ENCODE data around the gene RHEX.
A peak's percentile ranks its signal among the peaks of the same experiment; 100 is the strongest.
"Not testable (repeated sequence)": the region's sequence is repeated elsewhere in the genome, so short reads cannot be mapped to it uniquely, and the experiment has no call there.

RHEX gene

DNA sequence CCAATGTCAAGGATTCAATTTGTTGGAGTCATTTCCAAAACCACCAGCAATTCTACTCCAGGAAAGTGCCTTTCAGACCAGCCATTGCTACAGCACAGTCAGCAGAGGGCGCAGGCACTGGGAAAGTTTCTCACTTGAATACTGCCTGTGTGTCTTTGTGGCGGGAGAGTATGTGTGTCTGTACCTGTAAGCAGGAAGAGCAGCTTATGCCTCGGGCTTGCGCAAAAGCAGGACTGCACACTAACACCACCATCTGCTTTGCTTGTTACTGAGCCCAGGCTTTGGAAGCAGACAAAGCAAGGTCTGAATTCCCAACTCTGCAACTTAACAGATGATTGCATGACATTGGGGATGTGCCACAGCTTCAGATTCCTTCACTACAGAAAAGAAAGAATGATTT is 22.3 kb upstream of the RHEX start:
- DNase-seq: peak; percentile 63

DNA sequence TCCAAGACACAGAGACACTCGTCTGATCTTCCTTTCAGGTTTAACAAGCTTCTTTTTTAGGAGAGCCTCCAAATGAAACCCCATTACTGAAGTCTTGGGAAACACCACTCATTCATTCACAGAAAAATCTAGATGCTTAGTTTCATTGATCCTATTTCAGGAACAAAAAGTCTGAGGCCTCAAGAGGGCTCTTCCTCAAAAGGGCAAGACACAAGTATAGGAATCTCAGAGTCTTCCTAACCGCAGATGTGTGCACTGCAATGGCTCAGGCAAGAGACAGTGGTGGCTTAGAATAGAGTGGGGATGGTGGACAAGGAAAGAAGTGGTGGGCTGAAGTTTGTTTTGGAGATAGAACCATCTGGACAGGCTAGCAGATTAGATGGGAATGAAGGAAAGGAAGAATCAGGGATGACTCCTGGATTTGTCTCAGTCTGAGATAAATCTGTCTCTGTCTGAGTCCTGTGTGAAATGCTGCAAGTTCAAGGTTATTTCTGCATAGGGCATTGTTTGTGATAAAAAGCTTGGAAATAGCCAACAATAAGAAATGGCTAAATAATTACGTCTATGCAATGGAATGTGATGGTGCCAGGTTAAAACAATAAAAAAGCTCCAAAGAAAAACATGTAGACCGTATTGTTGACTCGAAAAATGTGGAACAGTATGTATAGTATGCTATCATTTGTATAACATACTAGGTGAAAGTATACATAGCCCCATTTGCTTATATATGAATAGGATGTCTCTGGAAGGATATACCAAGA is 20.4 kb upstream of the RHEX start:
- DNase-seq: no peak

DNA sequence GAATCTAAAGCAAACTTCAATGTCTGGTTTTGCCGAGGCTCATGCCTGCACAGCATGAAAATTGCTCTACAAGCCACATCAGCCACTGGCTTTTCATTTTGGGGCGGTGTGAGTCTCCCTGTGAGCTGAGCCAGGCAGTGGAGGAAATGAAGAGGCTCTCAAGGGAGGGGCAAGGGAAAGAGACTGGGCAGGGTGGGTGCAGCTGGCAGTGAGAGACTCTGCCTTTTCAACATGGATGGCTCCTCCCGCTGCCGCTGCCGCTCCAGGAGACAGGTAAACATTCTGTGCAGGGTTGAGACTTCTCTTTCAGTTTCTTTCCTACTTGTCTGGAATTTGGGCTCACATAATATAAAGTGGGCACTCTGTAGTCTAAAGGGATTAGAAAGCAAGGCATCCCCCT is 17.9 kb upstream of the RHEX start:
- DNase-seq: no peak

DNA sequence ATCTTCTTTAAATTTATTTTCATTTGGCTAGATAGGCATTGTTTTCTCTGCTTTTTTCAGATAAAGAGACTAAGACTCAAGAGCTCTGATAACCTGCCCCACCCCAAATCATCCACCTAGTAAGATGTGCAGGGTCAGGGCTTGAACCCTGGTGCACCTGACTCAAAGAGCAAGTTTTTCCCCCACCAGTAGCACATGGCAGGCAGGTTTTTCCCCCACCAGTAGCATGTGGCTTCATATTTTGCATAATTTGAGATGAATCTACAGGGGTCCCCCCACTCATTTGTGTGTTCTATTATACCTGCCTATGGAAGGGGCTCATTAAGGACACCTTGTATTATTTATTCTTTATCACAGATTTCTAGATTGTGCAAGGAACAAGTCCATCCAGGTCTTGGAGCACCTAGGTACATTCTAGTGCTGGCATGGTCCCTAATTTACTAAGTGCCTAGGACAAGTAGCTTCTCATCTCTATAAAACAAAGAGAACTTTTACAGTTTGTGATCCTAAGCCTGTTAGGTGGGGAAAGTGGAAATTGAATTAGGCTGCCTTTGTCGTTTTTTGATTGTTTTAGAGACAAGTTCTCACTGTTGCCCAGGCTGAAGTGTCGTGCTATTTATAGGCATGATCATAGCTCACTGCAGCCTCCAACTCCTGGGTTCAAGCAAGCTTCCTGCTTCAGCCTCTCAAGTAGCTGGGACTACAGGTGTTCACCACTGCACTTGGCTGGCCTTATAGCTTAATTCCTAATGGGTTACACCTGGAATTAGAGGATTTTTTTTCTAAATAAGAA is 16.1 kb upstream of the RHEX start:
- DNase-seq: no peak

DNA sequence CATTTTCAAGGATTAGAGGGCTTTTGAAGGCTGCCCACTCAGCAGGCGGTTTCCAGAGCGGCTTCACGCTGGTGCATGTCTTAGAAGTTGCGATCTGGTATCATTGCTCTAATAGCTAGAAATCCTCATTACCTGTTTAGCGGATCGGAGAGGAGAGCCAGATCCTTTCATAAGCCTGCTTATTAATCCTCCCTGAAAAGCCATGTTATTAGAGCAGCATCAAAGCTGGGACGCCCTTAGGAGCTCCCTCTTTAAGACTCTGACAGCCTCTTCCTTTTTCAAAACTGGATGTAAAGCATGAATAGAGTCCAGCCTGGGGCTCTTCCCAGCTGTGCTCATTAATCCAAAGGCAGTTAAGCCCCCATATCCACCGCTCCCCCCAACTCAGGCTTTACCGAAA is 15.4 kb upstream of the RHEX start:
- DNase-seq: no peak

DNA sequence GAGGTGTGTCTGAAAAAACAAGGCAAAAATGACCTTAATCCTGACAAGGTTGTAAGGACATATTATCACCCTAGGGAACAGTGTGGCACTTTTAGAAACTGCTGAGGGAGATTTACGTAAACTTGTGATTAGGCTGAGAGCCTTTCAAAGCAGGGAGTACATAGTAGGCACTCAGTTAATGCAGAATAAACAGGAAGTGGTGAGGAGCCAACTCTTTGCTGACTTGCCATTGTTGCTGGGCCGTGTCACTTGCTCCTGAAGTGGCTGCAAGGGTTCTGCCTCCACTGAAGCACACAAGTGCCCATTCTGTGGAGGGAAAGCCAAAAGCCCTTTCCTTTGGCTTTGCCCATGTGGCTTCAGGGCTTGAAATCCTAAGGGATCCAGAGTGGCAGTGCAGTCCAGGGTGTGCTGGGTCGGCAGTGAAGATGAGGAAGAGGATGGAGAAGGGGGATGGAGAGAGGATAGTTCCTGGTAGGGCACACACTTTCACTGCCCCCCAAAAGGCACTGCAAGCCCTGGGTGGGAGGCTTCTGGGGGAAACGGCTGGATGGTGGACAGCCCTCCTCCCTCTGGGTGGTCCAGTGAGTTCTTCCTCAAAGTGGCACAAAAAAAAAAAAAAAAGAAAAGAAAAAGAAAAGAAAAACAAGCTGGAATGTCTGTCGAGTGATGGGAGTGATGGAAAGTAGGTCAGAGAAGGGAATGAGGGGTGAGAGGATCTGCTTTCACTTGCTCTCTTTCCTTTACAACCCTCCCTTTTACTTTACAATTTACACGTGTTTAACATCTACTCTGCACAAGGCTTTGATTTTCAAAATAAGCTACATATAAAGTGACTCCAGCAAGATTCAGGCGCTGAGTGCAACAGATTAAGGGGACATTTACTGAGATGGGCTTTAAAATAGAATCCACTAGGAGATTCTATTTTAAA is 13.7 kb upstream of the RHEX start:
- DNase-seq: no peak

DNA sequence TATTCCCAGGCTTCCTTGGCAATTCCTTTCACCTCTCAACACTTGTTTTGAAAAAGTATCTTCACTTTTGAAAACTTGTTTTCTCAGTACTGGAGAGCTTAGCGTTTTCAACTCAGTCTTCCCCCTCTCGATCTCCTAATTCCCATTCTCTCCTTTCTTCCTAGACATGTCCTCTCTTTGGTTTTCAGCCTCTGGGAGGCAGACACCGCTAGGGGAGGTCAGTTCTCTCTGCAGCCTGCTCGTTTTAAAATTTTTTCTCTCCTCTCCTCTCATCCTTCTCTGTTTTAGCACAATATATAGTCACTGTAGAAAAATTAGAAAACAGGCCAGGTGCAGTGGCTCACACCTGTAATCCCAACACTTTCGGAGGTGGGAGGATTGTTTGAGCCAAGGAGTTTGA is 12.6 kb upstream of the RHEX start:
- no peak for DNase-seq

DNA sequence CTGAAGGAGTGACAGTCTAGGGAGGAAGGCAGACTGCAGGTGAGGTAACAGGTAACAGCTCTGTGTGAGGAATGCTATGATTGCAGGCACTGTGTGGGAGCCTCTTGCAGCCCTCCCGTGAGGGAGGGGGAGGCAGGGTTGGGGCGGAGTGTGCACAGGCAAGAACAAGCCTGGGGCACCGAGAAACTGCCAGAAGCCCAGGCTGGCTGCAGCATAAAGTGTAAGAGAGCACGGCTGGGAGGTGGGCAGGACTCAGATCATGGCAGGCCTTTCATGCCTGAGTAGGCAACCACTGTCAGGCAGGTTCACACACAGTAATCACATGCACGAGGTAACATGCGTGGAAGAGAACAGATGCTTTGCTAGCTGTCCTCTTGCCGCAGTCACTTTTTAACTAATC is 11.3 kb upstream of the RHEX start:
- no peak for DNase-seq

DNA sequence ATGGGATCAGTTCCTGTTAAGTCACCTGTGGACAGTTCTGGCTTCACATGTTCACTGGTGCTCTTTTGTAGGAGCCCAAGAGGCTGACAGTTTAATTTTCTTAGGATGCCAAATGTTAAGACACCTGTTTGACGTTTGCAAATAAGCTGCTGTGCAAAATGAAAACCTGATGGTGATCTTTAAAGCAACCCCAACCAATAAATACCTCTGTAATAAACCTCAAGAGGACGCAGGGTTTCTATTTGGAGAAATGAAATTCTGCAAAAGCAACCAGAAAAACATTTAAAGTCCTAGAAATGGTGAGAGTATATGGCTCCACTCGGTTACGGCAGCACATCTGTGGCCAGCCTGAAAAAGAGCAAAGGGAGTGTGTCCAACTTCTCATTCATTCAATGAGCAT is 5.7 kb upstream of the RHEX start:
- DNase-seq: no peak

DNA sequence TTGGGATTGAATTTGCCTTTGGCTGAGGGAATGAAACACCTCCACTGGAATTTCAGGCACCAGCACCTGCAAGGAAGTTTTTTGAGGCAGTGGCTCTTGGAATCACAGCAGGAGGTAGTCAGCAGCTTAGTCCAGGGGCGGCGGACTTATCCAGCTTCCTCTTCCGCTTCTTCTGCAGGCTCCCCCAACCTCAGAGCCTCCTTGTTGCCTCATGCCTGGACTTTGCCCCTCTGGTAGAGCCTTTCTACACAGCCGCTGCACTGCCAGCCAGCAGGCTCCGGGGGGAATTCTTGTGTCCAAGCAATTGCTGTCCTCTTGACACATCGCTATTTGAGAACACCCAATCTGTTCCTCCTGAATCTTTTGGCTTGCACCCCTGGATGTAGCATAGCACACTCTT is 4.4 kb upstream of the RHEX start:
- DNase-seq: no peak

DNA sequence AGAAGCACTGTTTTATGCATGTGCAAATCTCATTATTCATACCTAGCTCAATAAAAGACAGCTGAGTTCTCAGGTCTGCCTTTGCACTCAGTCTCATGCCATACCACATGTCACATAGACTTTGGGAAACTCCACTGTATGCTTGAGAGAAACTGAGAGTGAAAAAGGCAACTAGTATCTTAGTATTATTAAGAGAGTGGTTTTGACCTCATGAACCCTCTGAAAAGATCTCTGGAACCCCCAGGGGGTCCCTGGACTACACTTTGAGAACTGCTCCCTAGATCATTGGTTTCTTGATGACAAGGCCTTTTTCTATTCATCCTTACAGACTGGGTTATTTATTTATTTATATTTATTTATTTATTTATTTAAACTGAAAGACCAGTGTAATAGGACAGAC is 3.7 kb upstream of the RHEX start:
- no peak for DNase-seq

DNA sequence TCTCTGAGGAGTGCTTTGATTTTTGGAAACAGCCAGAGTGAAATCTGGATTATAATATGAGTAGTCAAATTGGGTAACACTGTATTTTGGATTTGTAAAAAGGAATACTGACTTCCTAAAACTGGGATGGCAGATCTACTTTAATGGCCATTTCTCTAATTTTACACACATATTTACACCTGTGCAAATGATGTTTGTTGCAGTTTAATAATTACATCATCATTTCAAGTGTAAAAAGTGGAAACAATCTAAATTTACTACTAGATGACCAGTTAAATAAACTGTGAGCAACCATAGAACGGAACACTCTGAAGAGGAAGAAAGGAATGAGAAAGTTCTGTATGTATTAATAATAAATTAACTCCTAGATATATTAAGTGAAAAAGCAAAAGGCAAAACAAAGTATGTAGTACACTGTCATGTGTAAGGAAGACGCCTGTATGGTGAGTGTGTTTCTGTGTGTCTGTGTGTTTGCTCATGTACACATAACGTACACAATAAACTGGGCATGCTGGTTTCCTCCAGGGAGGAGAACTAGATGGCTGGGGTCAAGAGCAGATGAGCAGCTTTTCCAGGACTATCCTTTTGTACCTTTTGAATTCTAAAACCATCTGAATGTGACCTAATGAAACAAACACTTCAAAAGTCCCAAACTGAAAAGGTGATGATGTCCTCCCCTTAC is 2.9 kb upstream of the RHEX start:
- DNase-seq: no peak

DNA sequence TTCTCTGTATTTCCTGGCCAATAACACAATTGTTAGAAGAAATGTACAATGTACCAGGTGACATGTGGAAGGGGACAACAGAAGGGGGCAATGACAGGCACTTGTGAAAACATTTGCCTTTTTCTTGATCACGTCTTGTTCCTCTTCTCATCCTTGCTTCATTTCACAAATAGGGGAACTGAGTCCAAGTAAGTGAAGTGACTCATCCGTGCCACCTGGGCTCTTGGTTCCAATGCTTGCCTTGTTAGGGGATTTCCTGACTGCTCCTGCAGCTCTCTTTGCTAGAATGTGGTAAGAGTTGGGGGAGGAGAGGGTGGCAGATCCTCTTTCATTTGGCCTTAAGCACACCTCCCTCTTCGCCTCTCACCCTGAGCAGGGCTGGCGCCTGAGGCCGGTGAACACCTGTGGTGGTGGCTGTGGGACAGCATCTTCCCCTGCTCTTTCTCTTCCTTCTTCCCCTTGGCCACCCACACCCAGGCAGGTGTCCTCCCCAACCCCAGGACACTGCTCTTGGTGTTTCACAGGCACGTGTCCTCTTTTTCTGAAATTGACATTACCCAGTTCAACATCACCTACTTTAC is 2.2 kb upstream of the RHEX start:
- no peak for DNase-seq

DNA sequence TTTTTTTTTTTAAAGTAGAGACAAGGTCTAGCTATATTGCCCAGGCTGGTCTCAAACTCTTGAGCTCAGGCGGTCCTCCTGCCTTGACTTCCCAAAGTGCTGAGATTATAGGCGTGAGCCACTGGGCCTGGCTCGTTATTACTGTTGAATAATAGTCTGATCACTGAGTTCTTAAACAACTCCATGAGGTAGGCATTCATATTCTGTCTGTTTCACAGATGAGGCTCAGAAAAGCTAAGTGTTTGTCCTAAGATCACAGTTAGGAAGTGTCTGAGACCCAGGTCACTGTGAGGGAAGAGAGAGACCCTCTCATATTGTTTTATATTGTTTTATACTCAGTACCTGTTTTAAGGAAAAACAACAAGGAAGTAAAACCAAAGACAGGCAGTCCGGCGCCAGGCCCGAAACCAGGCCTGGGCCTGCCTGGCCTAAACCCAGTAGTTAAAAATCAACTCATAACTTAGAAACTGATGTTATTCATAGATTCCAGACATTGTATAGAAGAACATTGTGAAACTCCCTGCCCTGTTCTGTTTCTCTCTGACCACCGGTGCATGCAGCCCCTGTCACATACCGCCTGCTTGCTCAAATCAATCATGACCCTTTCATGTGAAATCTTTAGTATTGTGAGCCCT is 625 bp upstream of the RHEX start:
- DNase-seq: not testable (repeated sequence)

DNA sequence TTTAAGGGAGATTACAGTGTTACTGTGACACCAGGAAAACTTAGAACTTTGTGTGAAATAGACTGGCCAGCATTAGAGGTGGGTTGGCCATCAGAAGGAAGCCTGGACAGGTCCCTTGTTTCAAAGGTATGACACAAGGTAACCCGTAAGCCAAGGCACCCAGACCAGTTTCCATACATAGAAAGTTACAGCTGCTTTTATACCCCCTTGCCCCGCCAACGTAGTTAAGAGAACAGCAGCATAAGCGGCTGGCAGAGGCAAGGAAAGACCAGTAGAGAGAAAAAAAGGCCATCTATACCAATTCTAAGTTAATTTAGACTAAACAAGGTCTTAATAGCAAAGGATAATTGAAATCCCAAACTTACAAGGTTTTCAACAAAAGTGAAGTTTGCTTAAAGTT is 643 bp downstream of the RHEX start:
- not testable (repeated sequence) for DNase-seq

DNA sequence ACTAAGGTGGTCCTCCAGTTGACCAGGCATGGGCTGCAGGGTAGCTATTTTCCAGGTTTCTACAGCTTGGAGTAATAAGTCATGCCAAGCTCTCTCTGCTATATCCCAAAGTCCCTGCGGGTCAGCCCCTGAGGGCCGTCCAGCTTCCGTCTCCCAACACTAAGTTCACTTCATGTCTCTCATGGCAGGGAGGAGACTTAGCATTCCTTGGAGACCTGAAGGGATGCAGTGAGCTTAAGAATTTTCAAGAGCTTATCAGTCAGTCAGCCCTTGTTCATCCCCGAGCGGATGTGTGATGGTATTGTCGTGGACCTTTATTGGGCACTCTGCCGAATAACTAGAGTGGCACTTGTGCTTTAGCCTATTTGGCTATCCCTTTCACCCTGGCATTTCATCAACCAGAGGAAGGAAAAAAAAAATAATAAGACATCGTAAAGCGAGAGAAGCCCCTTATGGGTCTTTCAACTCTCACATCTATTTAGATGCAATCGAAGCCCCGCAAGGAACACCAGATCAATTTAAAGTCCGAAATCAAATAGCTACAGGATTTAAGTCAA is 2.2 kb downstream of the RHEX start:
- not testable (repeated sequence) for DNase-seq

DNA sequence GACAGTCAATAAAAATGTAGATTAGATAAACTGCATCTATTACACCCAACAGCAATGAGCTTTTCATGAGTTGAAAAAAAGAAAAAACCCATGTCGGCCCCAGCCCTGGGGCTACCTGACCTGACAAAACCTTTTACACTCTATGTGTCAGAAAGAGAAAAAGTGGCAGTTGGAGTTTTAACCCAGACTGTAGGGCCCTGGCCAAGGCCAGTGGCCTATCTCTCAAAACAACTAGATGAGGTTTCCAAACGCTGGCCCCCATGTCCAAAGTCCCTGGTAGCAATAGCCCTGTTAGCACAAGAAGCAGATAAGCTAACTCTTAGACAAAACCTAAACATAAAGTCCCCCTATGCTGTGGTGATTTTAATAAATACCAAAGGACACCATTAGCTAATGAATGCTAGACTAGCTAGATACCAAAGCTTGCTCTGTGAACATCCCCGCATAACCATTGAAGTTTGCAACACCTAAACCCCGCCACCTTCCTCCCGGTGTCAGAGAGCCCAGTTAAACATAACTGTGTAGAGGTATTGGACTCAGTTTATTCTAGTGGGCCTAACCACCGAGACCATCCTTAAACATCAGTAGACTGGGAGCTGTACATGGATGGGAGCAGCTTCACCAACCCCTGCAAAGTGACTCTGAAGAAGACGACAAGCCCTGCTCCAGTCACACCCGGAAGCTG is 2.8 kb downstream of the RHEX start:
- DNase-seq: not testable (repeated sequence)

DNA sequence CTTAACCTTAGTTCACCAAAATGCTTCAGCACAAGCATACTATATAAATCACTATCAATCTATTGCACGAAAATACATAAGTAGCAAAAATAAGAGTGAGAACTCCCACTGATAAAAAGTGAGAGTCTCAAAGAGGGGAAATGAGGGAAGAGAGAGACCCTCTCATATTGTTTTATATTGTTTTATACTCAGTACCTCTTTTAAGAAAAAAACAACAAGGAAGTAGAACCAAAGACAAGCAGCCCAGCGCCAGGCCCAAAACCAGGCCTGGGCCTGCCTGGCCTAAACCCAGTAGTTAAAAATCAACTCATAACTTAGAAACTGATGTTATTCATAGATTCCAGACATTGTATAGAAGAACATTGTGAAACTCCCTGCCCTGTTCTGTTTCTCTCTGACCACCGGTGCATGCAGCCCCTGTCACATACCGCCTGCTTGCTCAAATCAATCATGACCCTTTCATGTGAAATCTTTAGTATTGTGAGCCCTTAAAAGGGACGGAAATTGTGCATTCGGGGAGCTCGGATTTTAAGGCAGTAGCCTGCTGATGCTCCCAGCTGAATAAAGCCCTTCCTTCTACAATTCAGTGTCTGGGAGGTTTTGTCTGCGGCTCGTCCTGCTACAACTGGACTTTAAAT is 5.4 kb downstream of the RHEX start:
- not testable (repeated sequence) for DNase-seq

DNA sequence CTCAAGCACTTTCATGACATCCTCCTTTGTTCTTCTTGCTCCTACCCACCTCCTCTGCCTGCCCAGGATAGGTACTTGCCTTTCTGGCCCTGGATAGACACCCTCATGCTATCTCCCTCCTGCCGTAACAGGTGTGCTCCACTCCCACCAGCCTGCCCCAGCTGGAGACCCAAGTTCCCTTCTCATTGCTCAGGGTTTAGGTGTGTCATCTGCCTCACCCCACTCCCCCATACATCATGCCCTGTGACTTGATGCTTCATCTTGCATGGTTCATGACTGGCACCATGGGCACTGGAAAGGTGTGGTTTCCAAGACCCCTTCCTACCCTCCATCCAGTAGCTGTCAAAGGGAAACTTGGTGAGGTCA is 5.9 kb downstream of the RHEX start:
- DNase-seq: no peak

DNA sequence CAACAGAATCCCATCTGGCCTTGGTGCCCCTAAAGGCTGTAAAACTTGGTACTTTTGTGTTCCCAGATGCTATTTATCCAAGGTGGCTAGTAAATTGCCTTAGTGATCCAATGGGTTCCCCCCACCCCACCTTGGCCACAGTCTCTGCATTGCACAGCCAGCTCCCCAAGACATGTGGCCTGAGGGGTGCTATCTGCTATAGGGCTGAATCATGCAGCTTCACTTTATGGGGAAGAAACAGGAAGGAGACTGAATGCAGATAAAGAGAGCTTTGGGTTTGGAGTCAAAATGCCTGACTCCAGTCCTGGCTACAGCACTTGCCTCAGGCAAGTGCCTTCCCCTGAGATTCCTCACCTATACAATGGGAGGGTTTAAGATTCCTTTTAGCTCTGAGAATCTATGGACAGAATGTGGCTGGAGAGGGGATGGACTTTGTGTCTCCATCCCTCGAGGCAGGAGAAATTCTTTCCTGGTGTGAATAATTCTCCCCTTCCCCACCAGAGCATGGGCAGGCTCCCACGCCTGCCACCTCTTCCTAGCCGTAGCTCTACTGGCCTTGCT is 6.5 kb downstream of the RHEX start:
- DNase-seq: no peak

Data from fibroblast of skin of right biceps (primary cell).